8988T (cell line): Measurements from ENCODE around the gene G6PC1.
"Not testable (repeated sequence)": the region's sequence is repeated elsewhere in the genome, so short reads cannot be mapped to it uniquely, and the experiment has no call there.

Source experiments
- DNase-seq: peaks from one replicate; pipeline ENCODE4 v3.0.0; 2011

G6PC1 gene

GRCh38 chr17:42873932-42874695, 26.5 kb upstream of the G6PC1 start:
- not testable (repeated sequence) for DNase-seq

- no peak for DNase-seq
Measured at GRCh38 chr17:42877037-42877436, 23.6 kb upstream of the G6PC1 start.

- no peak for DNase-seq
Measured at GRCh38 chr17:42878123-42878880, 22.3 kb upstream of the G6PC1 start.

- DNase-seq: no peak
Measured at GRCh38 chr17:42878924-42879595, 21.5 kb upstream of the G6PC1 start.

- no peak for DNase-seq
Measured at GRCh38 chr17:42879596-42879985, 21.0 kb upstream of the G6PC1 start.

GRCh38 chr17:42880776-42881310, 19.8 kb upstream of the G6PC1 start:
- no peak for DNase-seq

- not testable (repeated sequence) for DNase-seq
Measured at GRCh38 chr17:42881706-42882105, 18.9 kb upstream of the G6PC1 start.

- DNase-seq: no peak
Measured at GRCh38 chr17:42882166-42882565, 18.4 kb upstream of the G6PC1 start.

- DNase-seq: no peak
Measured at GRCh38 chr17:42883802-42884558, 16.6 kb upstream of the G6PC1 start.

GRCh38 chr17:42885806-42886205, 14.8 kb upstream of the G6PC1 start:
- DNase-seq: not testable (repeated sequence)

GRCh38 chr17:42886283-42887176, 14.1 kb upstream of the G6PC1 start:
- DNase-seq: no peak

GRCh38 chr17:42889809-42890208, 10.8 kb upstream of the G6PC1 start:
- no peak for DNase-seq

GRCh38 chr17:42891539-42892152, 9.0 kb upstream of the G6PC1 start:
- DNase-seq: no peak

GRCh38 chr17:42893359-42893758, 7.2 kb upstream of the G6PC1 start:
- no peak for DNase-seq

GRCh38 chr17:42894283-42895184, 6.1 kb upstream of the G6PC1 start:
- DNase-seq: no peak

GRCh38 chr17:42895185-42895555, 5.4 kb upstream of the G6PC1 start:
- DNase-seq: peak; percentile 29

- no peak for DNase-seq
Measured at GRCh38 chr17:42898147-42898811, 2.3 kb upstream of the G6PC1 start.

- not testable (repeated sequence) for DNase-seq
Measured at GRCh38 chr17:42899981-42900380, 618 bp upstream of the G6PC1 start.

- no peak for DNase-seq
Measured at GRCh38 chr17:42901535-42902229, 1.1 kb downstream of the G6PC1 start.
